Hepatocyte (in vitro differentiated cells): ENCODE results near the gene SLC30A3. TPM values are rescaled to one million over a fixed set of nuclear protein-coding genes. Genes with fewer than 3 reads are reported as not detected.

Experiments
- DNase-seq: peaks from one replicate; pipeline ENCODE4 v3.0.0-alpha.2; 2016; ENCODE audit warnings: low spot score
- H2AFZ ChIP-seq: fragments of 200-600 bp; sonication (generic); 2 replicates; pipeline ENCODE4 v1.6.0; 2016; ENCODE audit warnings: antibody characterized with exemption, mild to moderate bottlenecking
- H3K27ac ChIP-seq: fragments of 200-600 bp; sonication (generic); 2 replicates; pipeline ENCODE4 v1.5.1; 2016; ENCODE audit warnings: mild to moderate bottlenecking
- H3K27me3 ChIP-seq: fragments of 200-600 bp; sonication (generic); 2 replicates; pipeline ENCODE4 v1.6.1; 2016
- H3K36me3 ChIP-seq: fragments of 200-600 bp; sonication (generic); replicated peaks from 2 replicates; pipeline ENCODE4 v1.5.1; 2016; ENCODE audit warnings: low read depth; ENCODE audit not compliant: insufficient read depth
- H3K4me1 ChIP-seq: fragments of 200-600 bp; sonication (generic); 2 replicates; pipeline ENCODE4 v1.5.1; 2016; ENCODE audit warnings: mild to moderate bottlenecking, moderate library complexity; ENCODE audit not compliant: insufficient read depth
- H3K4me2 ChIP-seq: fragments of 200-600 bp; sonication (generic); 2 replicates; pipeline ENCODE4 v1.6.0; 2016
- H3K4me3 ChIP-seq: fragments of 200-600 bp; sonication (generic); 2 replicates; pipeline ENCODE4 v1.5.1; 2016; ENCODE audit warnings: mild to moderate bottlenecking
- H3K79me2 ChIP-seq: fragments of 200-600 bp; sonication (generic); 2 replicates; pipeline ENCODE4 v1.6.0; 2017; ENCODE audit warnings: mild to moderate bottlenecking
- H3K9me2 ChIP-seq: fragments of 200-600 bp; sonication (generic); replicated peaks from 2 replicates; pipeline ENCODE4 v1.6.0; 2017; ENCODE audit warnings: mild to moderate bottlenecking; ENCODE audit not compliant: insufficient read depth
- H3K9me3 ChIP-seq: fragments of 200-600 bp; sonication (generic); 2 replicates; pipeline ENCODE4 v1.5.1; 2016; ENCODE audit warnings: low read depth, mild to moderate bottlenecking
- H4K20me1 ChIP-seq: fragments of 200-600 bp; sonication (generic); 2 replicates; pipeline ENCODE4 v1.6.0; 2016; ENCODE audit warnings: mild to moderate bottlenecking; ENCODE audit not compliant: insufficient read depth, poor library complexity, severe bottlenecking
- EZH2 ChIP-seq: fragments of 200-600 bp; sonication (generic); IDR thresholded peaks from 2 replicates; pipeline ENCODE4 v1.6.1; 2016; ENCODE audit warnings: antibody characterized with exemption, mild to moderate bottlenecking, borderline replicate concordance
- EZH2phosphoT487 ChIP-seq: fragments of 200-600 bp; sonication (generic); IDR thresholded peaks from one replicate; pipeline ENCODE4 v1.6.1; 2018; ENCODE audit warnings: antibody characterized with exemption, mild to moderate bottlenecking, low read depth, moderate library complexity; ENCODE audit not compliant: unreplicated experiment, severe bottlenecking
- WGBS: methylation state at CpG from one replicate; pipeline ENCODE4 v1.1.6; 2016; ENCODE audit warnings: low lambda C conversion rate; ENCODE audit errors: missing lambda C conversion rate; 5-methylcytosine and 5-hydroxymethylcytosine counted together
- polyA plus RNA-seq: library from polyadenylated mRNA; unstranded; fragments of >200 nt; fragmentation: Nextera tagmentation; extraction: Ambion mirVana; gene quantifications from 2 replicates; pipeline ENCODE4 v1.2.1, GENCODE V29; 2016
- total RNA-seq: library from RNA; depleted of rRNA; stranded (reverse); fragments of >200 nt; gene quantifications from 2 replicates; pipeline ENCODE4 v1.2.3, GENCODE V29; 2014
- TF ChIP-seq, protein P1 (sequence below): fragments of 200-600 bp; sonication (generic); IDR thresholded peaks from 2 replicates; pipeline ENCODE4 v1.5.1; 2016; ENCODE audit warnings: antibody characterized with exemption, mild to moderate bottlenecking; ENCODE audit not compliant: poor library complexity

The SLC30A3 gene
- total and polyA plus RNA-seq, 2 experiments from 2014 or later = 0.20 TPM; not detected in 1

DNA sequence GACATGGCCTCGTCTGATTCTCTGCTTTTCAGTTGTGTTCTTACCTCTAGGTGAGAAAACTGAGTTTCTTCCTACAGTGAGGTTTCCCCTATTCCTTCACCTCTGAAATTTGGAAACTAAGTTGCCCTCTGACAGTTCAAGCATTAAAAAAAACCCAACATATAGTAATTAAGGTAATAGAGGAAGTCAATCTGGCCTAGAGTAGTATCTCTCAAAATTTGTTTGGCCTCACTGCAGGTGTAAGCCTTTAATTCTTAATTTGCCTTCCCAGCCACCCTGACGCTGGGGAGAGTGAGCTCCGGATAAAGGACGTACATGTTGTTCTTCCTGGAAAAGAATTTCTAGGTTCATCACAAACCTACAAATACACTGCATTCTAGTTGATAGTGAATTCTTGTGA, 44.2 kb downstream of the SLC30A3 start:
- Histone ChIP-seq H2AFZ (no peak overlapping the region), H3K9me3 (no peaks in the 10 kb centered on the region), H3K4me3 (no peak overlapping the region), H3K9me2 (no peaks in the 10 kb centered on the region), H4K20me1 (no peaks in the 10 kb centered on the region), H3K27ac (no peak overlapping the region), H3K27me3 (no peaks in the 10 kb centered on the region), H3K36me3 (no peaks in the 10 kb centered on the region), H3K4me2 (peak overlapping the region; percentile 93), H3K4me1 (peaks cover 11% of the 10 kb centered on the region), H3K79me2 (peaks cover 28% of the 10 kb centered on the region)
- TF ChIP-seq, protein P1, sequence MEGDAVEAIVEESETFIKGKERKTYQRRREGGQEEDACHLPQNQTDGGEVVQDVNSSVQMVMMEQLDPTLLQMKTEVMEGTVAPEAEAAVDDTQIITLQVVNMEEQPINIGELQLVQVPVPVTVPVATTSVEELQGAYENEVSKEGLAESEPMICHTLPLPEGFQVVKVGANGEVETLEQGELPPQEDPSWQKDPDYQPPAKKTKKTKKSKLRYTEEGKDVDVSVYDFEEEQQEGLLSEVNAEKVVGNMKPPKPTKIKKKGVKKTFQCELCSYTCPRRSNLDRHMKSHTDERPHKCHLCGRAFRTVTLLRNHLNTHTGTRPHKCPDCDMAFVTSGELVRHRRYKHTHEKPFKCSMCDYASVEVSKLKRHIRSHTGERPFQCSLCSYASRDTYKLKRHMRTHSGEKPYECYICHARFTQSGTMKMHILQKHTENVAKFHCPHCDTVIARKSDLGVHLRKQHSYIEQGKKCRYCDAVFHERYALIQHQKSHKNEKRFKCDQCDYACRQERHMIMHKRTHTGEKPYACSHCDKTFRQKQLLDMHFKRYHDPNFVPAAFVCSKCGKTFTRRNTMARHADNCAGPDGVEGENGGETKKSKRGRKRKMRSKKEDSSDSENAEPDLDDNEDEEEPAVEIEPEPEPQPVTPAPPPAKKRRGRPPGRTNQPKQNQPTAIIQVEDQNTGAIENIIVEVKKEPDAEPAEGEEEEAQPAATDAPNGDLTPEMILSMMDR = no peak
- TF ChIP-seq EZH2 (no peak), EZH2phosphoT487 (no peak)
- no peak for DNase-seq
- 91% methylated on average over 4 of the region's 4 CpGs for WGBS

DNA sequence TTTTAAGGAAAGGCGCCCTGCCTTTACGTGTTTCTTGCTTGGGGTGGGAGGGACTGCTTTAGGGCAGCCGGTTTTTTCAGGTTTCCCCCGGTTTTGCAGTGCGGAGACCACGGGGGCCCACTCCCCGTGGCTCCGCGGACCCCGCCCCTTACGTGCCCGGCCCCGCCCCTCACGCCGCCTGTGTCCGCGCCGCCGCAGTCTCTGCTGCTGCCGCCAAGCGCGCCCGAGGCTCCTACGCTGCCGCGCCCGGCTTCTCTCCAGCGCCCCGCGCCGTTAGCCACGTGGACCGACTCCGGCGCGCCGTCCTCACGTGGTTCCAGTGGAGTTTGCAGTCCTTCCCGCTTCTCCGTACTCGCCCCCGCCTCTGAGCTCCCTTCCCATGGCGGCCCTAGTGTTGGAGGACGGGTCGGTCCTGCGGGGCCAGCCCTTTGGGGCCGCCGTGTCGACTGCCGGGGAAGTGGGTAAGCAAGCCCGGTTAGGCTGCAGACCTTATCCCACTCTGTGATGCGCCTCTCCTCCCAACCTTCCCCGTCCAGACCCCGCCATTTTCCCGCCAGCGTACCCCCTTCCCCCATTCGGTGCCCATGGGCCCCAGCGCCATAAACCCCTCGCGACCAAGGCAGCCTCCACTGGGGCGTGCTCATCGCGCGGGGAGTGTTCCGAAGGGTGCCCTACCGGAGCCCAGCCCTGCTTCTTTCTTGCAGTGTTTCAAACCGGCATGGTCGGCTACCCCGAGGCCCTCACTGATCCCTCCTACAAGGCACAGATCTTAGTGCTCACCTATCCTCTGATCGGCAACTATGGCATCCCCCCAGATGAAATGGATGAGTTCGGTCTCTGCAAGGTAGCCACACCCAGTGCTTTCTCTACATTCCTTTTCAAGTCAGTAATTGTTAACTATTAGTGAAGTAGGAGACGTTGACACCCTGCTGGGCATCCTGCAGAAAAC, 45.4 kb downstream of the SLC30A3 start, which contains the start of gene CAD:
TSS of gene CAD (plus strand) at position 197 of the 949 bp plus-strand sequence. CDS start at position 380, 183 bp downstream.
- Histone ChIP-seq H3K79me2 (peaks cover 35% of the 10 kb centered on the region), H3K9me3 (no peaks in the 10 kb centered on the region), H3K36me3 (no peaks in the 10 kb centered on the region), H3K4me1 (peaks cover 19% of the 10 kb centered on the region), H3K4me2 (peak within 1 kb of the TSS; percentile 93), H3K27me3 (no peaks in the 10 kb centered on the region), H3K27ac (peak within 1 kb of the TSS; percentile 91), H4K20me1 (no peaks in the 10 kb centered on the region), H3K9me2 (no peaks in the 10 kb centered on the region), H3K4me3 (peak within 1 kb of the TSS; percentile 37), H2AFZ (peak within 1 kb of the TSS; percentile 57)
- 2% methylated on average over 66 of the region's 72 CpGs for WGBS
- no peak for TF ChIP-seq EZH2phosphoT487
- TF ChIP-seq, protein P1 = peak; percentile 16
- peak; percentile 97 for DNase-seq

DNA sequence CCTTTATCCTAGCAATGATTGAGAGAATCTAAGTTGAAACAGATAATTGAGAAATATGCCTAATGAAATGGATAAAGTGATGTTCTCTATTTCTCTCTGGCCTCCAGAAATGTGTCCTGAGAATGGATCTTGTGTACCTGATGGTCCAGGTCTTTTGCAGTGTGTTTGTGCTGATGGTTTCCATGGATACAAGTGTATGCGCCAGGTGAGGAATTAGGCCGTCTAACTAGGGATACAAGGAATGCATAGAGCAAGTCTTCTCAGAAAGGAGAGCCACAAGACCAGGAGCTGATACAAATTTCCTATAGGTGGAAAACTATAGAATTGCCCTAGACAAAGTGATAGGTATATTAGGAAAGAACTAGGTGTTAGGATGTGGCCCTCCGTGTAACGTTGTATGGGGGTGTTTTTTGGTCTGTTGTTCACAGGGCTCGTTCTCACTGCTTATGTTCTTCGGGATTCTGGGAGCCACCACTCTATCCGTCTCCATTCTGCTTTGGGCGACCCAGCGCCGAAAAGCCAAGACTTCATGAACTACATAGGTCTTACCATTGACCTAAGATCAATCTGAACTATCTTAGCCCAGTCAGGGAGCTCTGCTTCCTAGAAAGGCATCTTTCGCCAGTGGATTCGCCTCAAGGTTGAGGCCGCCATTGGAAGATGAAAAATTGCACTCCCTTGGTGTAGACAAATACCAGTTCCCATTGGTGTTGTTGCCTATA, 46.3 kb downstream of the SLC30A3 start:
- Histone ChIP-seq H3K27me3 (no peaks in the 10 kb centered on the region), H3K4me3 (peak overlapping the region; percentile 9), H3K4me1 (peaks cover 19% of the 10 kb centered on the region), H3K9me3 (no peaks in the 10 kb centered on the region), H2AFZ (peak overlapping the region; percentile 35), H3K4me2 (peak overlapping the region; percentile 93), H3K79me2 (peaks cover 35% of the 10 kb centered on the region), H3K27ac (peak overlapping the region; percentile 91), H4K20me1 (no peaks in the 10 kb centered on the region), H3K9me2 (no peaks in the 10 kb centered on the region), H3K36me3 (no peaks in the 10 kb centered on the region)
- no peak for DNase-seq
- TF ChIP-seq, protein P1 = no peak
- no peak for TF ChIP-seq EZH2
- no peak for TF ChIP-seq EZH2phosphoT487
- 90% methylated on average over 13 of the region's 13 CpGs for WGBS
